ENCODE measurements around the gene CNTNAP2. TPM values are rescaled to one million over a fixed set of nuclear protein-coding genes. Genes with fewer than 3 reads are reported as not detected.
"Not testable (repeated sequence)": the region's sequence is repeated elsewhere in the genome, so short reads cannot be mapped to it uniquely, and the experiment has no call there.

The CNTNAP2 gene
- total RNA-seq, 1 donor from 2014 or later, result 0.27 TPM

DNA sequence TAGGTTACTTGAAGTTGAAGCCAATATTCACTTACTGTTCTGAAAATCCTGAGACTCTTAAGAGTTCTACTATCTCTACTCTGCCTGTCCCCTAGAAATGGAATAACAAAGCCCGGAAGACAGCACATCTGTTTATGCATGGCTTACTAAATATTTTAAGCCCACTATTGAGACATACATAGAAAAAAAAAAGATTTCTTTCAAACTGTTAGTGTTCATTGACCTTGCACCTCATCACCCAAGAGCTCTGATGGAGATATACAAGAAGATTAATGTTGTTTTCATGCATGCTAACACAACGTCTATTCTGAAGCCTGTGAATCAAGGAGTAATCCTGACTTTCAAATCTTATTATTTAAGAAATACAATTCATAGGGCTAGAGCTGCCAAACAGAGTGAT is 1614.7 kb downstream of the CNTNAP2 start:
- Mint-ChIP-seq H3K4me1 (ENCODE audit: low read depth) (no peaks in the 10 kb centered on the region), H3K36me3 (ENCODE audit: low read depth) (peaks cover 2% of the 10 kb centered on the region), H3K27ac (ENCODE audit: unreplicated experiment) (no peak overlapping the region), H3K9me3 (ENCODE audit: low read depth) (peaks cover 14% of the 10 kb centered on the region), H3K27me3 (ENCODE audit: low read depth) (no peaks in the 10 kb centered on the region), H3K4me3 (ENCODE audit: unreplicated experiment) (no peak overlapping the region)
- DNase-seq (ENCODE audit: low spot score), result no peak
- TF ChIP-seq, protein P1, sequence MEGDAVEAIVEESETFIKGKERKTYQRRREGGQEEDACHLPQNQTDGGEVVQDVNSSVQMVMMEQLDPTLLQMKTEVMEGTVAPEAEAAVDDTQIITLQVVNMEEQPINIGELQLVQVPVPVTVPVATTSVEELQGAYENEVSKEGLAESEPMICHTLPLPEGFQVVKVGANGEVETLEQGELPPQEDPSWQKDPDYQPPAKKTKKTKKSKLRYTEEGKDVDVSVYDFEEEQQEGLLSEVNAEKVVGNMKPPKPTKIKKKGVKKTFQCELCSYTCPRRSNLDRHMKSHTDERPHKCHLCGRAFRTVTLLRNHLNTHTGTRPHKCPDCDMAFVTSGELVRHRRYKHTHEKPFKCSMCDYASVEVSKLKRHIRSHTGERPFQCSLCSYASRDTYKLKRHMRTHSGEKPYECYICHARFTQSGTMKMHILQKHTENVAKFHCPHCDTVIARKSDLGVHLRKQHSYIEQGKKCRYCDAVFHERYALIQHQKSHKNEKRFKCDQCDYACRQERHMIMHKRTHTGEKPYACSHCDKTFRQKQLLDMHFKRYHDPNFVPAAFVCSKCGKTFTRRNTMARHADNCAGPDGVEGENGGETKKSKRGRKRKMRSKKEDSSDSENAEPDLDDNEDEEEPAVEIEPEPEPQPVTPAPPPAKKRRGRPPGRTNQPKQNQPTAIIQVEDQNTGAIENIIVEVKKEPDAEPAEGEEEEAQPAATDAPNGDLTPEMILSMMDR (IDR thresholded peaks at IDR 0.05), result no peak

DNA sequence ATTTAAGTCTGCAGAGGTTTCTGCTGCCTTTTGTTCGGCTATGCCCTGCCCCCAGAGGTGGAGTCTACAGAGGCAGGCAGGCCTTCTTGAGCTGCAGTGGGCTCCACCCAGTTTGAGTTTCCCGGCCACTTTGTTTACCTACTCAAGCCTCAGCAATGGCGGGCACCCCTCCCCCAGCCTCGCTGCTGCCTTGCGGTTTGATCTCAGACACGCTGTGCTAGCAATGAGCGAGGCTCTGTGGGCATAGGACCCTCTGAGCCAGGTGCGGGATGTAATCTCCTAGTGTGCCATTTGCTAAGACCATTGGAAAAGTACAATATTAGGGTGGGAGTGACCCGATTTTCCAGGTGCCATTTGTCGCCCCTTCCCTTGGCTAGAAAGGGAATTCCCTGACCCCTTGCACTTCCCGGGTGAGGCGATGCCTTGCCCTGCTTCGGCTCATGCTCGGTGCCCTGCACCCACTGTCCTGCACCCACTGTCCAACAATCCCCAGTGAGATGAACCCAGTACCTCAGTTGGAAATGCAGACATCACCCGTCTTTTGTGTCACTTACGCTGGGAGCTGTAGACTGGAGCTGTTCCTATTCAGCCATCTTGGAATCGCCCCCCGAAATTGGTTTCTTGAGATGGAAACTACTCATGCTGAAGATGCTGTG is 1621.1 kb downstream of the CNTNAP2 start:
- DNase-seq (ENCODE audit: low spot score); H3K4me3 Mint-ChIP-seq (ENCODE audit: unreplicated experiment); H3K27ac Mint-ChIP-seq (ENCODE audit: unreplicated experiment); H3K4me1 Mint-ChIP-seq (ENCODE audit: low read depth); H3K36me3 Mint-ChIP-seq (ENCODE audit: low read depth); H3K27me3 Mint-ChIP-seq (ENCODE audit: low read depth): not testable (repeated sequence)
- peaks cover 20% of the 10 kb centered on the region for H3K9me3 Mint-ChIP-seq (ENCODE audit: low read depth)

DNA sequence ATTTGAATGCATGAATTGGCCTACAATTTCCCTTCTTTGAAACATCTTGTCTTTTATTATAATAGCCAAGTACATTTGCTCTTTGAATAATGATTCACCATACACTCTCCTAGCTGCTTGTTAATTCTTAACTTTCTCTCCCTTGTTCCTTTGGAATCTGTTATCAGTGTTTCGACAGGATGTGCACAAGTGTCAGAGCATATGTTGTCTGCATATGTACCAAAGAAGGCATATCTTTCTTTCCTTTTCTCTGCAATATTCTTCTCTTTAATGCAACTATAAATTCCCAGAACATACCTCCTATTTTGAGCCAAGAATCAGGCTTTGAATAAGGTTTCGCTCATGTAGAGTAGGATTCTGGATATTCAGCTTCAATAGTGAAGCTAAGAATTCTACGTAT is 1625.7 kb downstream of the CNTNAP2 start:
- no peak for DNase-seq (ENCODE audit: low spot score)
- Mint-ChIP-seq H3K27me3 (ENCODE audit: low read depth) (peaks cover 6% of the 10 kb centered on the region), H3K9me3 (ENCODE audit: low read depth) (peaks cover 6% of the 10 kb centered on the region), H3K27ac (ENCODE audit: unreplicated experiment) (no peak overlapping the region), H3K36me3 (ENCODE audit: low read depth) (no peaks in the 10 kb centered on the region), H3K4me3 (ENCODE audit: unreplicated experiment) (no peak overlapping the region), H3K4me1 (ENCODE audit: low read depth) (peaks cover 5% of the 10 kb centered on the region)
- TF ChIP-seq, protein P1 (IDR thresholded peaks at IDR 0.05), result no peak

DNA sequence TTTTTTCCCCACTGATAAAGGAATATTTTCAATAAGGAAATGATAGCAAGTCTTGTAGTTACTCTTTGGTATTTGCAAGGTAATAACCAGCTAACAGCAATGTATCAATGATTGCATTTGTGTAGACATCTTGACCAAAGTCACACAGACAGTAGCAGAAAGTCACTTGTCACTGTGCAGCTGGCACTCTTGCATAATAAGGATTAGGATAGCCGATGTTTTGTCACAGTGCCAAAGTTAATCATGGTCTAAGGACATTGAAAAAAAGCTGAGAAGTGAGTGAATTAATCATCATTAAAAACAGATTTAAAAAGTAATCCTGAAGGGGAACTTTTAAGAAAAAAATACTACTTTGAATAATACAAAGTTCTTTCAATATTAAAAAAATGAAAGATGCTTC is 1639.7 kb downstream of the CNTNAP2 start:
- H3K4me1 Mint-ChIP-seq (ENCODE audit: low read depth), result peaks cover 4% of the 10 kb centered on the region
- H3K27ac Mint-ChIP-seq (ENCODE audit: unreplicated experiment), result no peak overlapping the region
- no peak for DNase-seq (ENCODE audit: low spot score)
- no peaks in the 10 kb centered on the region for H3K36me3 Mint-ChIP-seq (ENCODE audit: low read depth)
- no peak overlapping the region for H3K4me3 Mint-ChIP-seq (ENCODE audit: unreplicated experiment)
- no peaks in the 10 kb centered on the region for H3K27me3 Mint-ChIP-seq (ENCODE audit: low read depth)
- no peaks in the 10 kb centered on the region for H3K9me3 Mint-ChIP-seq (ENCODE audit: low read depth)
- TF ChIP-seq, protein P1 (IDR thresholded peaks at IDR 0.05), result no peak

DNA sequence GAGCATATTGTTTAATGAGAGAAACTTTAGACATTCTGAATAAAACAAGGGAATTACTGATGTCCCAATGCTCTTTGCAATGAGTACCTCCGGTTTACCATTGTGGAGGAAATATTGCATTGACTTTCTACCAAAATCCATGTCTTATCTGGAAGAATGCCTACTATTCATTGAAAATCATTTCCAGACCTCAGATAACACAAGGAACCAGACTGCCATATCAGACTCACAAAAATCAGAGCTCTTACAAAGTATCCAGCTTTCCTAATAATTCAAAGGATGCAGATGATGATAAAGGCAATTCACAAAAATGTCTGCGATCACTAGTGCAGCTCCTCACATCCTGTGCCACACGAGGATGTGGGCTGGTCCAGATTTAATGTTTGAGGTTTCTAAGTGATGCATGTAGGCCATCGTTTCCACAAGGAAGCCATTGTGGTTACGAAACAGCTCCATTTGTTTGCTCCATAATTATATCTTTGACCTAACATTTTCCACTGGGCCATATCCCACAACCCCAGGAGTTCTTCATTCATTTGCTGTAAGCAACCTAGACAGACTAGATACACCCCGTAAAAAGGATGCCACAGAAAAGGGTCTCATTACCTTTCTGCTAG is 1642.8 kb downstream of the CNTNAP2 start:
- H3K27ac Mint-ChIP-seq (ENCODE audit: unreplicated experiment), result no peak overlapping the region
- H3K27me3 Mint-ChIP-seq (ENCODE audit: low read depth), result peaks cover 5% of the 10 kb centered on the region
- H3K4me1 Mint-ChIP-seq (ENCODE audit: low read depth), result peaks cover 4% of the 10 kb centered on the region
- H3K9me3 Mint-ChIP-seq (ENCODE audit: low read depth), result no peaks in the 10 kb centered on the region
- TF ChIP-seq, protein P1 (IDR thresholded peaks at IDR 0.05), result no peak
- H3K36me3 Mint-ChIP-seq (ENCODE audit: low read depth), result no peaks in the 10 kb centered on the region
- DNase-seq (ENCODE audit: low spot score), result no peak
- H3K4me3 Mint-ChIP-seq (ENCODE audit: unreplicated experiment), result no peak overlapping the region

DNA sequence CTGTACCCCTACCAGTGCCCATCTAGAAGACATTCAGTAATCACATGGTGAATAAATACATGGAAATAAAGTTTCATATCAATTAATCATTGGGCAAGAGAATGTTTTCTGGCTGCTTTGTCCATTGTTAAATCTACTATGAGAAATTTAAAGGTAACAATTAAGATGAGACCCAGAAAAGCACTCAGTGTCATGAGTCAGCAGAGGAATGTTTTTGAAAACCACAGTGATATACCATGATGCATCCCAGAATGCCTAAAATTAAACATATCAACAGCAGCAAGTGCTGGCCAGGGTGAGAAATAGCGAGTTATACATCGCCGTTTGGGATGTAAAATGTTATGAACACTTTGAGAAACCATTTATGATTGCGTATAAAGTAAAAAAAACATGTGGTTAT is 1648.7 kb downstream of the CNTNAP2 start:
- no peak for DNase-seq (ENCODE audit: low spot score)
- no peak overlapping the region for H3K4me3 Mint-ChIP-seq (ENCODE audit: unreplicated experiment)
- H3K4me1 Mint-ChIP-seq (ENCODE audit: low read depth), result no peaks in the 10 kb centered on the region
- H3K9me3 Mint-ChIP-seq (ENCODE audit: low read depth), result no peaks in the 10 kb centered on the region
- peaks cover 5% of the 10 kb centered on the region for H3K27me3 Mint-ChIP-seq (ENCODE audit: low read depth)
- H3K36me3 Mint-ChIP-seq (ENCODE audit: low read depth), result no peaks in the 10 kb centered on the region
- no peak overlapping the region for H3K27ac Mint-ChIP-seq (ENCODE audit: unreplicated experiment)
- TF ChIP-seq, protein P1 (IDR thresholded peaks at IDR 0.05), result no peak
